ENCODE data around the gene CAMTA1.
A peak's percentile ranks its signal among the peaks of the same experiment; 100 is the strongest.

CAMTA1 gene

GRCh38 chr1:7615138-7615537, 829.9 kb downstream of the CAMTA1 start:
- no peak for DNase-seq (ENCODE audit: low read depth)
- TF ChIP-seq CTCF (conservative IDR thresholded peaks at IDR 0.05; ENCODE audit: low read depth, low read length): no peak
- no peak overlapping the region for H3K4me3 ChIP-seq (ENCODE audit: low read depth, low read length)

GRCh38 chr1:7616076-7616832, 831.0 kb downstream of the CAMTA1 start:
- peak; percentile 56 for DNase-seq (ENCODE audit: low read depth)
- TF ChIP-seq CTCF (conservative IDR thresholded peaks at IDR 0.05; ENCODE audit: low read depth, low read length): no peak
- H3K4me3 ChIP-seq (ENCODE audit: low read depth, low read length): no peak overlapping the region

GRCh38 chr1:7616953-7617352, 831.7 kb downstream of the CAMTA1 start:
- no peak for TF ChIP-seq CTCF (conservative IDR thresholded peaks at IDR 0.05; ENCODE audit: low read depth, low read length)
- no peak overlapping the region for H3K4me3 ChIP-seq (ENCODE audit: low read depth, low read length)
- no peak for DNase-seq (ENCODE audit: low read depth)

- no peak overlapping the region for H3K4me3 ChIP-seq (ENCODE audit: low read depth, low read length)
- no peak for DNase-seq (ENCODE audit: low read depth)
- TF ChIP-seq CTCF (conservative IDR thresholded peaks at IDR 0.05; ENCODE audit: low read depth, low read length): no peak
These were observed 832.6 kb downstream of the CAMTA1 start for GRCh38 chr1:7617826-7618225.

GRCh38 chr1:7620196-7620595, 834.9 kb downstream of the CAMTA1 start:
- no peak overlapping the region for H3K4me3 ChIP-seq (ENCODE audit: low read depth, low read length)
- no peak for DNase-seq (ENCODE audit: low read depth)

GRCh38 chr1:7621334-7622219, 836.3 kb downstream of the CAMTA1 start:
- H3K4me3 ChIP-seq (ENCODE audit: low read depth, low read length): no peak overlapping the region
- no peak for TF ChIP-seq CTCF (conservative IDR thresholded peaks at IDR 0.05; ENCODE audit: low read depth, low read length)
- no peak for DNase-seq (ENCODE audit: low read depth)

More at GRCh38 chr1:7620196-7620595, 834.9 kb downstream of the CAMTA1 start:
- TF ChIP-seq CTCF (conservative IDR thresholded peaks at IDR 0.05; ENCODE audit: low read depth, low read length): no peak

All from choroid plexus epithelial cell (primary cell).